Endothelial cell of umbilical vein (primary cell): ENCODE results near the gene RASAL3. TPM values are rescaled to one million over a fixed set of nuclear protein-coding genes. Genes with fewer than 3 reads are reported as not detected.

Experiments used
- Bru-seq: library from RNA; stranded (reverse); fragments of 400-500 nt; gene quantifications from one replicate; lab custom pipeline; 2021; lab: Mats Ljungman, UMichigan
- BruChase-seq, 2 experiments: library from RNA; stranded (reverse); fragments of 400-500 nt; gene quantifications; one replicate each; lab custom pipeline; 2021; lab: Mats Ljungman, UMichigan
- BruUV-seq: library from RNA; stranded (reverse); fragments of 400-500 nt; replicated peaks from 2 replicates; lab custom pipeline; 2021; lab: Mats Ljungman, UMichigan
- CTCF ChIA-PET: fragments of 300-600, 350-600 bp; sonication (Branson Sonifier 250); formaldehyde crosslinking; loops from one replicate; lab custom pipeline; 2021; ENCODE audit warnings: antibody characterized with exemption, inconsistent platforms; lab: Charles Lee
- POLR2A ChIA-PET: fragments of 300-600, 350-600 bp; sonication (Branson Sonifier 250); formaldehyde crosslinking; loops from one replicate; lab custom pipeline; 2021; ENCODE audit warnings: antibody characterized with exemption, inconsistent platforms; lab: Charles Lee
- DNase-seq: peaks from one replicate; pipeline ENCODE4 v3.0.0-alpha.2; 2011; ENCODE audit warnings: low read depth, low spot score
- FAIRE-seq: peaks from 2 replicates; lab custom pipeline; 2011; peaks lifted over from hg19 to GRCh38; lab: Jason Lieb, UNC
- H2AFZ ChIP-seq: 2 replicates; pipeline ENCODE4 v1.6.0; 2012; ENCODE audit warnings: low read depth, low read length, control low read depth, inconsistent platforms
- H3K27ac ChIP-seq: 2 replicates; pipeline ENCODE4 v1.5.1; 2011; ENCODE audit warnings: low read depth, mild to moderate bottlenecking, control low read depth, low read length, moderate library complexity; ENCODE audit not compliant: insufficient read depth
- H3K27me3 ChIP-seq, 2 experiments: 2 replicates each; pipeline versions ENCODE4 v1.6.0 to v1.6.1; 2011; ENCODE audit warnings: low read length in 2 of 2, mixed read lengths in 1 of 2; ENCODE audit not compliant: control insufficient read depth in 2 of 2, insufficient read depth in 2 of 2
- H3K36me3 ChIP-seq, 2 experiments: 2 replicates in 1 of 2; 3 replicates in 1 of 2; pipeline ENCODE4 v1.5.1; 2011; ENCODE audit warnings: low read length in 2 of 2, mild to moderate bottlenecking in 1 of 2, moderate library complexity in 1 of 2; ENCODE audit not compliant: control insufficient read depth in 2 of 2, insufficient read depth in 2 of 2; ENCODE audit errors: extremely low read depth in 1 of 2
- H3K4me1 ChIP-seq: 3 replicates; pipeline ENCODE4 v1.5.1; 2011; ENCODE audit warnings: mild to moderate bottlenecking, low read length; ENCODE audit not compliant: control insufficient read depth, insufficient read depth; ENCODE audit errors: extremely low read depth
- H3K4me2 ChIP-seq: 2 replicates; pipeline ENCODE4 v1.6.1; 2011; ENCODE audit warnings: low read length, control low read depth, mixed read lengths; ENCODE audit not compliant: insufficient read depth
- H3K4me3 ChIP-seq, 3 experiments: fragments of 200-600 bp in 1 of 3; sonication (generic), shearing (Covaris generic) in 1 of 3; replicated peaks in 1 of 3; 2 replicates each; pipeline ENCODE4 v1.5.1; 2011 to 2016; ENCODE audit warnings: control low read depth in 3 of 3, low read length in 3 of 3, mild to moderate bottlenecking in 2 of 3, inconsistent platforms in 1 of 3, low read depth in 1 of 3, moderate library complexity in 1 of 3; ENCODE audit not compliant: insufficient read depth in 1 of 3
- H3K79me2 ChIP-seq: 2 replicates; pipeline ENCODE4 v1.6.0; 2012; ENCODE audit warnings: low read length, inconsistent platforms; ENCODE audit not compliant: control insufficient read depth, insufficient read depth
- H3K9ac ChIP-seq: replicated peaks from 2 replicates; pipeline ENCODE3; 2011; ENCODE audit warnings: low read length, control low read depth; ENCODE audit not compliant: insufficient read depth; ENCODE audit errors: extremely low read depth
- H3K9me1 ChIP-seq: replicated peaks from 3 replicates; pipeline ENCODE4 v1.6.0; 2011; ENCODE audit warnings: mild to moderate bottlenecking, low read length; ENCODE audit not compliant: control insufficient read depth, insufficient read depth; ENCODE audit errors: extremely low read depth
- H3K9me3 ChIP-seq: replicated peaks from 2 replicates; pipeline ENCODE4 v1.5.1; 2012; ENCODE audit warnings: low read length, inconsistent platforms; ENCODE audit not compliant: control insufficient read depth, insufficient read depth
- H4K20me1 ChIP-seq: replicated peaks from 2 replicates; pipeline ENCODE3; 2011; ENCODE audit warnings: mild to moderate bottlenecking, low read length; ENCODE audit not compliant: control insufficient read depth, insufficient read depth; ENCODE audit errors: extremely low read depth
- JUN ChIP-seq: IDR thresholded peaks from 2 replicates; pipeline ENCODE4 v1.6.1; 2011; ENCODE audit warnings: borderline replicate concordance, low read depth; ENCODE audit not compliant: insufficient read length, insufficient read depth
- MYC ChIP-seq: IDR thresholded peaks from one replicate; pipeline ENCODE4 v1.6.1; 2011; ENCODE audit warnings: mild to moderate bottlenecking, low read depth, low read length
- POLR2A ChIP-seq: IDR thresholded peaks from 2 replicates; pipeline ENCODE4 v1.6.1; 2012; ENCODE audit warnings: low read depth, mild to moderate bottlenecking, control low read depth, low read length
- dilution Hi-C: fragments of 300-500 bp; cut with MboI; formaldehyde crosslinking; loops from one replicate; pipeline ENCODE4 v1.15.0; 2019; ENCODE audit warnings: low sequenced_read_pairs; ENCODE audit not compliant: extremely low pct_ligation_motif_present
- intact Hi-C: fragments of 100-400 bp; cut with micrococcal nuclease; formaldehyde crosslinking; loops from one replicate; pipeline ENCODE4 v1.10.0; 2022
- long read RNA-seq: library from polyadenylated mRNA; stranded (forward); transcript quantifications from one replicate; pipeline ENCODE4 v2.0.0, GENCODE V29; 2021
- polyA minus RNA-seq, 3 experiments: library from RNA; depleted of rRNA, polyadenylated mRNA; stranded (reverse); fragments of >200 nt; gene quantifications; 1 replicate in 1 of 3; 2 replicates in 2 of 3; pipeline ENCODE4 v1.2.3, GENCODE V29; 2011
- polyA plus RNA-seq, 4 experiments: library from polyadenylated mRNA; depleted of rRNA in 3 of 4; stranded (reverse) in 3 of 4; unstranded in 1 of 4; fragments of >200 nt; gene quantifications; 2 replicates each; pipeline versions ENCODE4 v1.2.1 to v1.2.3, GENCODE V29; 2011 to 2012; ENCODE audit warnings: missing spikeins in 1 of 4
- total RNA-seq: library from RNA; stranded (reverse); gene quantifications from 2 replicates; pipeline ENCODE4 v1.2.3, GENCODE V29; 2021
- TF ChIP-seq, protein P1 (sequence below): IDR thresholded peaks from 2 replicates; pipeline ENCODE4 v1.6.1; 2011; ENCODE audit not compliant: insufficient read depth, insufficient read length
- TF ChIP-seq, protein P2 (sequence below), 2 donors: IDR thresholded peaks; 1 replicate in 1 of 2; 2 replicates in 1 of 2; pipeline ENCODE4 v1.5.1; 2011; ENCODE audit warnings: low read length in 2 of 2, mild to moderate bottlenecking in 2 of 2, moderate library complexity in 2 of 2, control low read depth in 1 of 2, inconsistent platforms in 1 of 2, low read depth in 1 of 2; ENCODE audit not compliant: insufficient read depth in 1 of 2; ENCODE audit errors: extremely low read depth in 1 of 2

Gene RASAL3
- 4.1 and 4.3 TPM in 2 replicates for total RNA-seq
- polyA plus RNA-seq, result 5.7 and 7.0 TPM in 2 replicates
- polyA plus RNA-seq (2011; cell fraction: cytosol; rRNA removed), result 2.7 and 3.1 TPM in 2 replicates
- polyA plus RNA-seq (2011; cell fraction: nucleus; rRNA removed), result 10.8 and 12.5 TPM in 2 replicates
- polyA plus RNA-seq (2012), result 6.6 and 16.4 TPM in 2 replicates
- polyA minus RNA-seq, result 2.8 and 6.9 TPM in 2 replicates
- polyA minus RNA-seq (2011; cell fraction: cytosol; rRNA and poly(A)+ RNA removed), result not detected
- 1.6 and 4.4 TPM in 2 replicates for polyA minus RNA-seq (2011; cell fraction: nucleus; rRNA and poly(A)+ RNA removed)
- percentile 24 among the genes with signal in this experiment for Bru-seq, nascent RNA
- BruChase-seq, experiment 1, labeled RNA remaining after a 6-hour chase, result percentile 42 among the genes with signal in this experiment
- BruChase-seq, experiment 2, labeled RNA remaining after a 2-hour chase, result percentile 38 among the genes with signal in this experiment
- long read RNA-seq, partial matches to known transcripts, result 5 of 13 reads
- long read RNA-seq, other reads (novel, unspliced or antisense), result 5 of 13 reads

DNA sequence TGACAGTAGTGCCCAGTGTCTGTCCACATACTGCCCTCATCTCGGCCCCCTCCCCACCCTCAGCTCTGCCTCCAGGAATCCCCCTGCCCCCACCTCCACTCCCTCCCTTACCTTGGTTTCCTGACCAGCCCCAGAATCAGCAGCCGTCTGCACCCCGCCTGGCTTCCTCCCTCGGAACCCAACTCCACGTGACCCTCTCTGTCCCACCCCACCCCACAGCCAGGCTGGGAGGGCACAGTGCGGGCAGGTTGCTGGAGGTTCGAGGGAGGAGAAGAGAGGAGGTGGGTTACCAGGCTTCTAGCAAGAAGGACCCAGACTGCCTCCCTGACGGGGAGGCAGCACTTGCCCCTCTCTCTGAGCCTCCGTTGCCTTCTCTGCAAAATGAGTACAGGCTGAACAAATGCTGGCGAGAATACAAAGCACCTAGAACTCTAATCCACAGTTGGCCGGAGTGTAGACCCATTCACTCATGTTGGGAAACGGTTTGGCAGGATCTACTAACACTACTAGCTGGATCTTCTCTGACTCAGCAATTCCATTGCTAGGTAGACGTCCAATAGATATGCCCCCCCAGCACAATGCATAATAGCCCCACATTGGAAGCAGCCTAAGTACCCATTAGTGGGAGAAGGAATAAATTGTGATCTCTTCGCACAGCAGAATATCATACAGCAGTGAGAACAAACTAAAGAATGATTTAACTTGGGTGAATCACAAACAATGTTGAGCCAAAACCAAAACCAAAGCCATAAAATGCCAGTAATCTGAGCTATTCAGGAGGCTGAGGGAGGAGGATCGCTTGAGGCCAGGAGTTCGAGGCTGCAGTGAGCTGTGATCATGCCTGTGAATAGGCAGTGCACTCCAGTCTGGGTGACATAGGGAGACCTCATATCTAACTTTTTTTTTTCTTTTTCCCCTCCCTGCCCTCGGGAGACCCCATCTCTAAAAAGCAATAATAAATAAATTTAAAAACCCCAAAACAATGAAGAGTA is at the start of gene RASAL3:
Gene RASAL3, minus strand, starts transcription at position 151 of the 992 bp plus-strand sequence. CDS start 186 bp downstream, outside the sequence.
- no peak within 1 kb of the TSS for H3K9ac ChIP-seq
- H3K4me3 ChIP-seq, result peak within 1 kb of the TSS in 2 of 3 experiments; percentile 16 to 25
- peak within 1 kb of the TSS; percentile 55 for H3K4me2 ChIP-seq
- no TSS peak for BruUV-seq
- TF ChIP-seq JUN (no peak), MYC (no peak), POLR2A (no peak)
- TF ChIP-seq, protein P1, sequence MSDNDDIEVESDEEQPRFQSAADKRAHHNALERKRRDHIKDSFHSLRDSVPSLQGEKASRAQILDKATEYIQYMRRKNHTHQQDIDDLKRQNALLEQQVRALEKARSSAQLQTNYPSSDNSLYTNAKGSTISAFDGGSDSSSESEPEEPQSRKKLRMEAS, result no peak
- TF ChIP-seq, protein P2, sequence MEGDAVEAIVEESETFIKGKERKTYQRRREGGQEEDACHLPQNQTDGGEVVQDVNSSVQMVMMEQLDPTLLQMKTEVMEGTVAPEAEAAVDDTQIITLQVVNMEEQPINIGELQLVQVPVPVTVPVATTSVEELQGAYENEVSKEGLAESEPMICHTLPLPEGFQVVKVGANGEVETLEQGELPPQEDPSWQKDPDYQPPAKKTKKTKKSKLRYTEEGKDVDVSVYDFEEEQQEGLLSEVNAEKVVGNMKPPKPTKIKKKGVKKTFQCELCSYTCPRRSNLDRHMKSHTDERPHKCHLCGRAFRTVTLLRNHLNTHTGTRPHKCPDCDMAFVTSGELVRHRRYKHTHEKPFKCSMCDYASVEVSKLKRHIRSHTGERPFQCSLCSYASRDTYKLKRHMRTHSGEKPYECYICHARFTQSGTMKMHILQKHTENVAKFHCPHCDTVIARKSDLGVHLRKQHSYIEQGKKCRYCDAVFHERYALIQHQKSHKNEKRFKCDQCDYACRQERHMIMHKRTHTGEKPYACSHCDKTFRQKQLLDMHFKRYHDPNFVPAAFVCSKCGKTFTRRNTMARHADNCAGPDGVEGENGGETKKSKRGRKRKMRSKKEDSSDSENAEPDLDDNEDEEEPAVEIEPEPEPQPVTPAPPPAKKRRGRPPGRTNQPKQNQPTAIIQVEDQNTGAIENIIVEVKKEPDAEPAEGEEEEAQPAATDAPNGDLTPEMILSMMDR (IDR thresholded peaks at IDR 0.05; ENCODE audit: extremely low read depth in 1 of 2, insufficient read depth in 1 of 2, low read depth in 1 of 2, low read length in 2 of 2), result no peak
- FAIRE-seq (peak; percentile 31), DNase-seq (no peak)
- H3K9me3 ChIP-seq, result no peaks in the 10 kb centered on the region
- no peak within 1 kb of the TSS for H3K27ac ChIP-seq
- peaks cover 38% of the 10 kb centered on the region for H3K4me1 ChIP-seq
- H3K79me2 ChIP-seq, result no peaks in the 10 kb centered on the region
- H3K9me1 ChIP-seq, result no peaks in the 10 kb centered on the region
- dilution Hi-C loops (no loop called here), intact Hi-C loops (loop anchor here (5.0 kb wide), 1 partner anchor 93 kb away; no protein-coding TSS in a partner anchor)
- peak within 1 kb of the TSS; percentile 84 for H2AFZ ChIP-seq
- no peaks in the 10 kb centered on the region for H4K20me1 ChIP-seq
- ChIA-PET POLR2A (no interaction called here), CTCF (interaction anchor here (0.9 to 1.5 kb wide), 3 partner anchors 12 to 373 kb away, joined by 3 to 6 read pairs (median 3); partner anchors contain the start of gene AKAP8L)
- no peaks in the 10 kb centered on the region for H3K36me3 ChIP-seq
- H3K27me3 ChIP-seq, result no peaks in the 10 kb centered on the region
